HG03520 (cell line): ENCODE measurements around the gene NDEL1.
"Not testable (repeated sequence)": the region's sequence is repeated elsewhere in the genome, so short reads cannot be mapped to it uniquely, and the experiment has no call there.

Source experiments
- ATAC-seq: cut with Tn5 transposase; IDR thresholded peaks from one replicate; pipeline ENCODE4 v1.9.1; 2021; ENCODE audit warnings: mild to moderate bottlenecking, moderate library complexity; ENCODE audit not compliant: unreplicated experiment

The NDEL1 gene, protein sequence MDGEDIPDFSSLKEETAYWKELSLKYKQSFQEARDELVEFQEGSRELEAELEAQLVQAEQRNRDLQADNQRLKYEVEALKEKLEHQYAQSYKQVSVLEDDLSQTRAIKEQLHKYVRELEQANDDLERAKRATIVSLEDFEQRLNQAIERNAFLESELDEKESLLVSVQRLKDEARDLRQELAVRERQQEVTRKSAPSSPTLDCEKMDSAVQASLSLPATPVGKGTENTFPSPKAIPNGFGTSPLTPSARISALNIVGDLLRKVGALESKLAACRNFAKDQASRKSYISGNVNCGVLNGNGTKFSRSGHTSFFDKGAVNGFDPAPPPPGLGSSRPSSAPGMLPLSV

DNA sequence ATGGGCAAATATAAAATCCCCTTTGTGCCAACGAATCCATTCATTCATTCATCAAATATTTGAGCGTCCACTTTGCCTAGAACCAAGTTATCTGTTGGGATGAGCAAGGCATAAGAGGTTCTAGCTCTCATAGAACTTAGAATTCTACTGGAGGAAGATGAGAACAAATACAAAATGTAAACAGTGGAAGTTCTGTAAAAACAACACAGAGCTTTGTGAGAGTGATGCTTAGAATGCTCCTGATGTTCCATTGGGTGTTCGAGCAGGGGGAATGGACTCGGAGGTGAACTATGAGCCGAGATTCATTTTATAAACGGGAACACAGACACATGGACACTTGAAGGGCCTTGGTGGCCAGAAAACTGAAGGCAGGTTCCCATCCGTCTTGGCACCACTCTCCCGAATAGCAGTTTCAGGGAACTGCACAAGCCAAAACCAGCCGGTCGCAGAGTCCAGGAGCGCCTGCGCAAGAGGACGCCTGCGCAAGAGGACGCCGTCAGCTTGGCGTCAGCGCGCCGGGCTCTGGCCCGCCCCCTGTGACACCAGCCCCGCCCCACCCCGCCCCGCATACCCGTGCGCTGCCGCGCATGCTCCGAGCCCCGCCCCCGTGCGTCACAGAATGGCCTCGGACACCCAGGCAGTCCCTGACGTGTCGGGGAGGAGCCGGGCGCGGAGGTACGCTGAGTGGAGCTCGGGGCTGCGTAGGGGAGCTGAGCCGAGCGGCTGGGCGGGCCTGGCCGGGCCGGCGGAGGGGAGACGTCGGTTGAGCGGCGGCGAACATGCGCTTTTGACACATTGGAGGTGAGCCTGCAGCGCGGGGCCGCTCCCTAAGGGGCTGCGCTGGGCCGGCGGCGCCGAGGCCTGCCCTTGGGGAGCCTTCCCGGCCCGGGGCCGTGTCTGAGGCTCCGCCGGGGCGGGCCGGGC lies at the start of gene NDEL1:
NDEL1 (plus strand) TSS at position 640 of the 924 bp plus-strand sequence. CDS start 8,388 bp downstream, outside the sequence.
- peak; percentile 95 for ATAC-seq

- no peak for ATAC-seq
Measured at GRCh38 chr17:8386841-8387240, 48.8 kb upstream of the NDEL1 start.

GRCh38 chr17:8387914-8388651 lies 47.6 kb upstream of the NDEL1 start:
- ATAC-seq: no peak

DNA sequence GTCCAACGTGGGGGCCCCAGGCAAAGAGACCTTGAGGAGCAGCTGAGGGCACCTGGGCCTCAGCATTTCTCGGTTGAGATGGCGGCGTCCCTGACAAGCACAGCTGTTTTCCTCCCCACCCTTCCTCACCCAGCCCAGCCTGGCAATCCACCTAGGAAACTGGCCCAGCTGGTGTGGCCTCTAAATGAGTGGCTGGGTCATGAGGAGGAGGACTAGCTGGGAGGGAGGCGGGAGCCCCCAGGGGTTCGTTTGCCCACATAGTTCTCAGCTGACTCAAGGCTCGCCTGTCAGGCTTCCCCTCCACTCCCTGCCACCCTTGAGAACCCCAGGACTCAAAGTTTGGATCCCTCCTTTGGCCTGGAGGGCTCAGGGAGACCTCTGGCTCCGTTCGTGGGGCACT lies 44.0 kb upstream of the NDEL1 start:
- ATAC-seq: no peak

DNA sequence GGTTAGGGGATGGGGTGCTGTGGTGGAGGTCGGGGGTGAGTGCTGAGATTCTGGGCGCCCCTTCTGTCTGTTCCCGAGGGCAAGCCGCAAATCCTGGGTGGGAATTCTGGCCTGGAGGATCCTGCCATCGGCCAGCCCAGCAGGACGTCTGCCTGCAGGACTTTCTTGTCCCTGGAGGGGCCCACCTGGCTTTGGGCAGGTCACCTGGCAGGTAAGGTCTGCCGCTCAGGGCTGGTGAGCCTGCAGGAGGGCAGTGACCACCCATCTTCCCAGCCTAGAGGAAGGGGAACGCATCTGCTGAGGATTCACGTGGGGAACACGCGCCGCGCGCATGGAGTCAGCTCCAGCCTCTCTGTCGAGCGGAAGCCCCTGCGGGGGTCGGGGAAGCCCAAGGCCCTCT lies 43.4 kb upstream of the NDEL1 start:
- ATAC-seq: no peak

GRCh38 chr17:8392674-8393469 lies 42.8 kb upstream of the NDEL1 start:
- no peak for ATAC-seq

DNA sequence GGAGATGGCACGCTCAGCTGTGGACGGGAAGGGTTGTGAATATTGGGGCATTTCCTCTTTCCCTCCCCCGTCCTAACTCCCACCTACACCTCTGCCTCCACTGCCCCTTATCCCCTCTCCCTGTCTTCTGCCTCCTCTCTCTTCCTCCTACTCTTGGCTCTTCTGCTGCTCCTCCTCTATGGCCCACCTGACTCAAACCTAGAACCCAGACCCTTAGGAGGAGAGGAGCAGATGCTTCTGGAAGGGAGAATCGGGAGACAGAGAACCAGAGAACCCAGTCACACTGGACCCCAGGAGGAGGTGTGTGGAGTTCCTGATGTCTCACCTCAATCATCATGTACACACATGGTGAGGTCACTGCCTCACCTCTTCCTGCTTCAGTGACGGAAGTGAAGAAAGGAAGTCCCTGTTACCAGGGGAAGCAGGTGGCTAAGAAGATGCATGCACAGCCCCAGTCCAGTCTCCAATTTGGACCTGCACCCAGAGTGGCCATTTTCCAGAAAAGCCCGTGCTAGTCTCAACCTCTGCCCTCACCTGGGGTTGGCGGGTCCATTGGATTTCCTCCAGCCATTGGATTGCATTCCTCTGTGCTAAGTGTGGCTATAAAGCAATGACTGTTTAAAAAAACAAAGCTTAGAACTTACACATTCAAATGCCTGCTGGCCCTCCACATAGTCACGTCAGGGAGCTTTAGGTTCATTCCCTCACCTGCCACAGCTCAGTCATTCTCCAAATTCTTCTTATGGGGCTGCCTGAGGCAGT lies 42.0 kb upstream of the NDEL1 start:
- ATAC-seq: no peak

- ATAC-seq: not testable (repeated sequence)
Measured at GRCh38 chr17:8394497-8394896, 41.2 kb upstream of the NDEL1 start.

DNA sequence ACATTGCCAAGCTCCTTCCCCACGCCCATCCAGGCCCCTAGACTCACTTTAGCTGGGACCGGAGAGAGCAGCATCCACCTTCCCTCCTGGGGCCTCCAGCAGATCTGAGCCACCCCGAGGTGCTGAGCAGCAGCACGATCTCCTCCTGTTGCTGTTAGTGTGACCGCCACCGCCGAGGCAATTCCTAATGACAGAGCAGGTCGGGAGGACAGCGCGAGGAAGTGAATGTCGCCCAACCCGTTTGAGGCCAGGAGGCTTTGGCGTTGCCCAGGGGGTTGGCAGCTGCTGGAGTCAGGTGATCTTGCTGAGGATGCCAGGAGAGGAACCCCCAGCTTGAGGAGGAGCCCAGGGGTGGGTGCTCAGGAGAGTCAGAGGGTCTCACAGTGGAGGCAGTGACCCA lies 38.0 kb upstream of the NDEL1 start, which contains the start of gene RNF222:
RNF222 (minus strand) TSS at position 192 of the 400 bp plus-strand sequence. CDS start 4,366 bp downstream, outside the sequence.
- no peak for ATAC-seq

GRCh38 chr17:8398980-8399379 lies 36.7 kb upstream of the NDEL1 start:
- no peak for ATAC-seq

DNA sequence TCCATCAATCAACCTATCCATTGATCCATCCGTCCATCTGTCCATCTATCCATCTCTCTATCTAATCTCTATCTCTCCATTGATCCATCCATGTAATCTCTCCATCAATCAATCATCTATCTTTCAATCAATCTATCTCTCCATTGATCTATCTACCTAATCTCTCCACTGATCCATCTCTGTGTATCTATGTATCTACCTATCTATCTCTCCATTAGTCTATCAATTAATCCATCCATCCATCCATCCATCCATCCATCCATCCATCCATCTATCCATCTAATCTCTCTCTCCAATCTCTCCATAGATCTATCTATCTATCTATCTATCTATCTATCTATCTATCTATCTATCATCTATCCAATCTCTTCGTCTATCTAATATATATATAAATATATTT lies 34.6 kb upstream of the NDEL1 start:
- no peak for ATAC-seq

GRCh38 chr17:8402921-8403536 lies 32.7 kb upstream of the NDEL1 start:
- ATAC-seq: no peak

- no peak for ATAC-seq
Measured at GRCh38 chr17:8405499-8406016, 30.1 kb upstream of the NDEL1 start.

GRCh38 chr17:8406174-8406573 lies 29.5 kb upstream of the NDEL1 start:
- no peak for ATAC-seq

- ATAC-seq: no peak
Measured at GRCh38 chr17:8408371-8408770, 27.3 kb upstream of the NDEL1 start.

GRCh38 chr17:8409966-8410882 lies 25.5 kb upstream of the NDEL1 start:
- no peak for ATAC-seq

- no peak for ATAC-seq
Measured at GRCh38 chr17:8410883-8411238, 24.8 kb upstream of the NDEL1 start.

DNA sequence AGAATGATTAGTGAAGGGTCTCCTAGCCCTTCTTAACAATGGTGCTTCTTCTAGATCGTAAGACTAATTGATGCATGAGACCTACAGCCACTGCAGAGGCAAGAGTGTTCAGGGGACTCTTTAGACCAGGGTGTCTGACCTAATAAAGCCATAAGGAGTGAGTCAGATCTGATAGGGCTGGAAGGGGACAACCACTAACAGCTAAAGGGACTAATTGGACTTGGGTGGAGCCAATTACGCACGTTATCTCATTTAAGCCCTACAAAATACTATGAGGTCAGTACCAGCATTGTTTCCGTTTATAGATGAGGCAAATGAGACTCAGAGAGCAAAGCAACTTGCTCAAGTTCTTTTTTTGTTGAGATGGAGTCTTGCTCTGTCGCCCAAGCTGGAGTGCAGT lies 23.6 kb upstream of the NDEL1 start:
- ATAC-seq: no peak
